ENCODE data around the gene SUSD3.

Gene SUSD3

GRCh38 chr9:93121316-93122241 is 63.1 kb downstream of the SUSD3 start:
- in situ Hi-C loops (cut with HindIII; ENCODE audit: low sequenced_read_pairs), result no loop called here

DNA sequence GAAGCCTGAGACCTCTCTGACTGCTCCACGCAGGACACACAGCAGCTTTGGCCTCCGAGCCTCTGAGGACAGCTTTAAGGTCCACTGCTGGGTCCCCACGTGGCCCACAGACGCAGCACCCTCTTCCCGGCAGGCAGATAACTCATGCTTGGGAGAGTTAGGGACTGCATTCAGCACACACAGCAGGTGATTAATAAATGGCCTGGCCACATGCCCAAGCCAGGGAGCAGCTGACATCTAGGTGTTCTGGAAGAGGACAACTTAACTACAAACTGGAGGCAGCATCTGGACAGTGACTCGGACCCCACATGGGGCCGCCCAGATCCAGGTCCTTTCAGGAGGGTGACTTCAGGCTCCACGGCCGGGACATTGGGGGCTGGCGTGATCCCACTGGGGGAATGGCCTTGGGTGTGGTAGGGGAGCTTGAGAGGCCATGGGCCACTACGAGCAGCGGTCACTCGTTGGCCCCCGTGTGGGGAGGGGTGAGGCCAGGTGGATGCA is 64.3 kb downstream of the SUSD3 start:
- in situ Hi-C loops (cut with HindIII; ENCODE audit: low sequenced_read_pairs), result no loop called here

GRCh38 chr9:93123561-93124283 is 65.2 kb downstream of the SUSD3 start:
- in situ Hi-C loops (cut with HindIII; ENCODE audit: low sequenced_read_pairs), result no loop called here

DNA sequence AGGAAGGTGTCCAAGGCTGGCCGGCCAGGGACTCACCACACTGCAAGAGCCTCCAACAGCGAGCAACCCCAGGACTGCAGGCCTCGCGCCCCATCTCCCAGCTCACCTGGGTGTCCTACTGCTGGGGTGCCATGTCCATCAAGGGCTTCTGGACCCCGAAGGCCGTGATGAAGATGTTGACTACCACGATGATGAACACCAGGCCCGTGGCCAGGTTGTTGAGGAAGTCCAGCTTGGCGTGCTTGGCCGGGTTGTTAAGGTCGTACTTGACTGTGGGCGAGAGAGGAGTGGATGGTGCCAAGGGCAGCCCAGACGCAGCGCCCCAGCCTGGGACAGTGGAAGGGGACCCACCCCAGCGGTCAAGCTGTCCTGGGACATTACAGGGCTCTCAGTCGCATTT is 66.3 kb downstream of the SUSD3 start:
- in situ Hi-C loops (cut with HindIII; ENCODE audit: low sequenced_read_pairs), result no loop called here

- in situ Hi-C loops (cut with HindIII; ENCODE audit: low sequenced_read_pairs), result no loop called here
These were observed 66.9 kb downstream of the SUSD3 start for GRCh38 chr9:93125331-93125894.

DNA sequence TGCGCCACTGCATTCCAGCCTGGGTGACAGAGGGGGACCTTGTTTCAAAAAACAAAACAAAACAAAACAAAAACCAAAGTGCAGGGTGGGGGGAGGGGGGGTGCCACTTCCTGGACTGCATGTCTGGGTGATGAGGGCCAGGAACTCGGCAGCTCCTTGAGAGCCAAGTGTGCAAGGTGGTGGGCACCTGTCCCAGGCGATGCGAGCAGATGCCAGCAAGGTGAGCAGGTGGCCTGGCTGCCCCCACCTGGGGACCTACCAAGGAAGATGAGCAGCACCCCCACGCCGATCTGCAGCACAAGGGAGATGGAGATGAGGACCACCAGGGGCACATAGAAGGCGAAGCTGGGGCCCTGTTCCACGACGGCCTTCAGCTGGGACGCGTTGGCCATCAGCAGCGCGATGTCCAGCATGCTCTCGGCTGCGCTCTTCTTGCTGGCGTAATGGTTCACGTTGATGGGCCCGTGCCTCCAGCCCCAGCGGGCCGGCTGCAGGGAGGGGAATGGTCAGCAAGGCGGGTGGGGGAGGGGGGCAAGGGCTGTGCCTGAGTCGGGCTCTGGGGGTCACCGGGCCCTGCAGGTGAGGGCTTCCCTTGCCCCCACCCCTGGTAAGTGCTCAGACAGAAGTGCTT is 67.8 kb downstream of the SUSD3 start:
- in situ Hi-C loops (cut with HindIII; ENCODE audit: low sequenced_read_pairs), result no loop called here

GRCh38 chr9:93126825-93127368 is 68.4 kb downstream of the SUSD3 start:
- in situ Hi-C loops (cut with HindIII; ENCODE audit: low sequenced_read_pairs), result no loop called here

DNA sequence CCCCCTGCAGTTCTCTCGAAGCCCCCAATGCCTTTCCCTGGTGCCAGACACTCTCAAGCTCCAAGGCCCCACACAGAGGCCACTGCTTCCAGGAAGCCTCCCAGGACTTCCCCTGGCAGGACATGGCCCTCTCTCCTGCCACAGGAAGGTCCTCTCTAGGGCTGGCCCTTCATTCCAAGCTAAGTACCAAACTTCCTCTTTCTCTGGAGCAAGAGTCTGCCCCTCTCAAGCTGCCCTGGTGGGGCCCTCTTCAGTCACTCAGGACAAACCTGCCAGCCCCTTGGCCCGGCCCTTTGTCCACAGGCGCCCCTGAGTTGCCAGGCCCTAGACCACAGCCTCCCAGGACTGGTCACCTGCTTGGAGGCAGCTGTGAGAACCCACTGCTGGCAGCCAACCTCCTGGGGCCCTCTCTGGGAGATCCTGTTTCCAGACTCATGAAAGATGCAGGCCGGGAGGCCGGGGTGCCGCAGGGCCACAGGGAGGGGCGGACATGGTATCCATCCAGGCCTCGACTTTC is 69.0 kb downstream of the SUSD3 start:
- in situ Hi-C loops (cut with HindIII; ENCODE audit: low sequenced_read_pairs), result no loop called here

GRCh38 chr9:93128011-93128714 is 69.7 kb downstream of the SUSD3 start:
- in situ Hi-C loops (cut with HindIII; ENCODE audit: low sequenced_read_pairs), result no loop called here

DNA sequence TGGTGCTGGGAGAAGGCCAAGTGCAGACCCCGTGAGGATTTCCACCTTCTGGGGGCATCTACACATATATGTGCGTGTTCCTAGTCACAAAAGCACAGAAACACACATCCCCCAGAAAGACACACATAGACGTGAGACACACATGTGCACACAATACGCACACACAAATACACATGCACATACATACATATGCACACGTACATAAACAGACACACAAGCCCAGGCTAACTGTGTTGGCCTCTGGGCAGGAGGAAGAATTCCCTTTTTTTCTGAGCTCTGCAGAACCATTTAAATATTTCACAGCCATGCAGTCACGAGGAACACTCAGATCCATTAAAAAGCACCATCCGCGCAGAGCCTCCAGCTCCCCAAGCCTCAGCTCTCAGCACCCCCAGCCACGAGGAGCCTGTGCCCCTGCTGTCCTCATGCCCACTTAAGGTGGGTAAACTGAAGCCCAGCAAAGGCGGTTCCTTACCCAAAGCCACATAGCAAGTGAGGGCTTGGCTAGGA is 70.3 kb downstream of the SUSD3 start:
- in situ Hi-C loops (cut with HindIII; ENCODE audit: low sequenced_read_pairs), result no loop called here

DNA sequence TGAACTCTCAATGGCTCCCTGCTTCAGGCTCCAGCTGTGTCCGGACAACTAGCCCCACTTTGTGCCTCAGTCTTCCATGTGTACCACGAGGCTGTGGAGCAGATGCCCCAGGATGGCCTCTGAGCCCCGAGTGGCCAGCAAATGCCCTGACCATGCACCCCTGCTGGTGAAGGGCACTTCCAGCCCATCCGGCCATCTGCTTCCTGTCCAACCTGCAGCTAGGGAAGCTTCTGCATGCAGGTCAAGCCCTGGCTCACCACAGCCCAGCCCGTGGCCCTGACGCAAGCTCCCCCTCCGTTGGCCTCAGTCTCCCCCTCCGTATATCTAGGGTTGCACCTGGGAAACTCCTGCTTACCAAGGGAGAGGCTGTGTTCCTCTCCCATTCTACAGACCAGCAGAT is 70.8 kb downstream of the SUSD3 start:
- in situ Hi-C loops (cut with HindIII; ENCODE audit: low sequenced_read_pairs), result no loop called here

DNA sequence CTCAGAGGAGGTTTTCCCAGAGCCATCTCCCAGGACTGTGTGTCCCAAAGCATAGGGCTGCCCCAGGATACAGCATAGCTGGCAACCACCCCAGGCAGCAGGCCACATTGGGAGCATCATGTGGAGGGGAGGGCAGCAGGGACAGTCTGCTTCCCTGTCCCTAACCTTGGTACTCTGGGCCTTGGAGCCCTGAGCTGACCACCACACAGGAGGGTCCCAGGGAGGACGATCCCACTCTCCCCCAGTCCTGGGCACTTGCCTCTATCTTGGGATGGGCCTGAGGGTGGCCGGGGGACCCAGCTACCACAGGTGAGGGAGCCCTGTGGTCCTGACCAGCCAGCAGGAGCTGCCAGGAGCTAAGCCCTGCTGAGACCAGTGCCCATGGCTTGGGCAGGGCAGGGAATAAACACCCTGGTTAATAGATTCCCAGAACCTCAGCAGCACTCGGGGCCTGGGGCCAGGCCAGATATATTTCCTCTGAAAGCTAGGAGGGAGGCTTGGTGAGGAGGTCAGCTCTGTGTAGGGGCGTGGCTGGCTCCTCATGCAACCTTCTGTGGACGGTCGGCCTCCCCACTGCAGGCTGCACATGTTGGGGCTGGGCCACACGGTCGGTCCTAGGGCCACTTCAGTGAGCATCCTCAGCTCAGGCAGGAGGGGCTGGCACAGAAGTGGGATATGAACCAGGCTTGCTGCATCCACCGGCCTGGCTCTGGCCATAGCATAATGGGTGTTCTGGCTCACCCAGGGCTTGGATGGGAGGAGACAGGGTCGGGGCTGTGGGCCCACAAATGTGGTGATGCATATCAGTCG is 71.4 kb downstream of the SUSD3 start:
- in situ Hi-C loops (cut with HindIII; ENCODE audit: low sequenced_read_pairs), result no loop called here

GRCh38 chr9:93130861-93131481 is 72.5 kb downstream of the SUSD3 start:
- in situ Hi-C loops (cut with HindIII; ENCODE audit: low sequenced_read_pairs), result no loop called here

DNA sequence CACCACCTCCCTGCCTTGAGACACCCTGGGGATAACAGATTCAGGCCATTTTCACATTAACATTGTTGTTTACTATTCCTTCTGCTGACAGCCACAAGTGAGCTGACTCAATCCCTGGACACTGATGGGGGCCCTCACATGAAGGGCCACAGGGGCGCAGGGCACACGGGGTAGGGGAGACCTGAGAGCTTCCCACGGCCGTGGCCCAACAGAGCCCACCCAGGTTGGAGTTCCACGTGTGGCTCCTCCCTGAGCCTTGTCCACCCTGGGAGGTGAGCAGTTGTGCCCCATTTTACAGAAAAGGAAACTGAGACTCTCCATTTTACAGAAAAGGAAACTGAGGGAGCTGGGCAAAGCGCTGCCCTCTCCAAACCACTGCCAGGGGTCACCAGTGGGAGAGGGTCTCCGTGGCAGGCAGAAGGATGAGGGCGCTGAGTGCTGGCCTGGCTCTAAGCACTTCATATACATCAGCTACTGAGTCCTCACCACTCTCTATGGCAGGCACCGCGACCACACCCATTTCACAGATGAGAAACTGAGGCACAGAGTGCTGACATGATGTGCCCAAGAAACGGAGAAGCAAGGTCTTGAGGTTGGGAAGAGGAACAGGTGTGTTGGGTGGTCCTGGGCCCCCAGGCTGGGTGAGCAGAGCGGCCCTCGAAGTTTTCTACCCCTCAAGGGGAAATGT is 73.2 kb downstream of the SUSD3 start:
- in situ Hi-C loops (cut with HindIII; ENCODE audit: low sequenced_read_pairs), result no loop called here

- in situ Hi-C loops (cut with HindIII; ENCODE audit: low sequenced_read_pairs), result no loop called here
These were observed 73.9 kb downstream of the SUSD3 start for GRCh38 chr9:93132287-93132927.

DNA sequence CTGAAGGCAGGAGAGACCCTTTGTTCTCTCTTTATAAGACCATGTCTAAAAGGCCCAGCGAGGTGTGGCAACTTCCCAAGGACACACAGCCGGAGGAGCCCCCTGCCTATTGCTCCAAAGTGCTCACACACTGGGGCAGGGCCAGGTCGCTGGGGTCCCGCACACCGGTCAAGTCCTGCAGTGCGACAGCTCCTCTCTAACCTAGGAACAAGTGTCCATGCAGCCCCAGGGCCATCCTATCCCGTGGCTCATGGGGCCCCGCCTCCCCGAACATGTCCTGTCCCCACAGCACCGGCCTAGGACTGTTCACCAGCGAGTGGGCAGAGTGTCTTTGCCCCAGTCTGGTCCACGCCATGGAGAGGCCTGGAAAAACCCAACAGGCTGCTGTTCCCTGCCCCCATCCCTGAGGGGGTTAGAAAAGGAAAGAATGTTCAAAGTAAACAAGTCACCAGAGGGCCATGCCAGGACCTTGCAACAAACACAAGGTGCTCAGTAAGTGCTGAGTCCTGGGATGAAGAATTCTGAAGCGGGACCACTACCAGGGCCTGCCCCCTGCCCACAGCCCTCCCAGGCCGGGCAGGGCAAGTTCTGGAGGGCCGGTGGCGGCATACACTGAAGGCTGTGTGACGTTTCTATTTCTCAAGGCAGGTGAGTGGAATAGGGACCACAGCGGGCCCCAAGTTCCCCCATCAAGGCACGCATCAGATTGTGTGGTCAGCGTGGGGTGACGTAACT is 74.6 kb downstream of the SUSD3 start:
- in situ Hi-C loops (cut with HindIII; ENCODE audit: low sequenced_read_pairs), result no loop called here

GRCh38 chr9:93133681-93134014 is 75.1 kb downstream of the SUSD3 start:
- in situ Hi-C loops (cut with HindIII; ENCODE audit: low sequenced_read_pairs), result no loop called here

Data from endothelial cell of hepatic sinusoid (primary cell).